ENCODE data around the gene LIN7A. TPM values are rescaled to one million over a fixed set of nuclear protein-coding genes. Genes with fewer than 3 reads are reported as not detected.

Gene LIN7A
- total RNA-seq, 8 experiments from 2014 or later = 2.1 to 50.7 (median 33.0) TPM

GRCh38 chr12:80747800-80748199 is 189.9 kb downstream of the LIN7A start:
- Histone ChIP-seq H3K4me3 (no peak overlapping the region), H3K27ac (no peak overlapping the region), H3K4me1 (replicated peaks in 1 of 2) (peaks cover 0 to 3% of the 10 kb centered on the region in 2 donors)
- 5 to 88% (median 56%) methylated on average over 1 to 2 of the region's 2 CpGs for WGBS, 10 experiments
- in situ Hi-C loops (cut with MboI; ENCODE audit: low pct_unique_long_range_greater_than_20kb in 2 of 9, low sequenced_read_pairs in 9 of 9, unreplicated experiment in 9 of 9) = no loop called here
- ATAC-seq (replicated peaks in 6 of 8) = peak in 5 of 8 experiments; percentile 27 to 95 (median 64)

GRCh38 chr12:80745851-80746505 is 191.8 kb downstream of the LIN7A start:
- no peak for ATAC-seq (replicated peaks in 6 of 8)
- peaks cover 0 to 3% of the 10 kb centered on the region in 2 donors for H3K4me1 ChIP-seq (replicated peaks in 1 of 2)
- no peak overlapping the region for H3K4me3 ChIP-seq
- 0 to 83% (median 68%) methylated on average over 2 to 6 of the region's 6 CpGs for WGBS, 10 experiments
- in situ Hi-C loops (cut with MboI; ENCODE audit: low pct_unique_long_range_greater_than_20kb in 2 of 9, low sequenced_read_pairs in 9 of 9, unreplicated experiment in 9 of 9) = no loop called here
- no peak overlapping the region for H3K27ac ChIP-seq

Other genes starting within 250 kb of the LIN7A start
- gene MYF6, start 230.3 kb downstream of the LIN7A start, total RNA-seq = under 1 TPM in 1 of 8 experiments, not detected in 7; 0.24 TPM
- gene MYF5, start 221.0 kb downstream of the LIN7A start, total RNA-seq = under 1 TPM in 2 of 8 experiments, not detected in 6; 0.11 to 0.24 TPM
- gene ACSS3, start 140.1 kb upstream of the LIN7A start, total RNA-seq = 10 to 100 TPM in 3 of 8 experiments, 1 to 10 TPM in 5; 2.1 to 20.7 (median 4.9) TPM